ENCODE measurements around the gene LAMA3.
"Not testable (repeated sequence)": the region's sequence is repeated elsewhere in the genome, so short reads cannot be mapped to it uniquely, and the experiment has no call there.

Gene LAMA3

GRCh38 chr18:23710068-23710527, 20.8 kb downstream of the LAMA3 start:
- no peak for DNase-seq

GRCh38 chr18:23710946-23711345, 21.7 kb downstream of the LAMA3 start:
- no peak for DNase-seq

GRCh38 chr18:23711426-23711825, 22.2 kb downstream of the LAMA3 start:
- no peak for DNase-seq

- no peak for DNase-seq
Observed at GRCh38 chr18:23712445-23712844, 23.2 kb downstream of the LAMA3 start.

DNA sequence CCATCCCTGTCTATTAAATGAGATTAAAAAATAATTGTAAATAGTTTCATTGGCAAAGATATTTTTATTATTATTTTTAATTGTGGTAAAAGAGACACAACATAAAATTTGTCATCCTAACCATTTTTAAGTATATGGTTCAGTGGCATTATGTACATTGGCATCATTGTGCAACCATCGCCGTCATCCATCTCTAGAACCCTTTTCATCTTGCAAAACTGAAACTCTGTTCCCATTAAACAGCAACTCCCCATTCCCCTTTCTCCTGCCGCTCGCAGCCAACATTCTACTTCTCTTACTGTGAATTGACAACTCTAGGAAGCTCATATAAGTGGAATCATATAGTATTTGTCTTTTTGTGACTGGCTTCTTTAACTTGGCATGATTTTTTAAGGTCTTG, 25.3 kb downstream of the LAMA3 start:
- no peak for DNase-seq

- not testable (repeated sequence) for DNase-seq
Observed at GRCh38 chr18:23716079-23716478, 26.8 kb downstream of the LAMA3 start.

GRCh38 chr18:23716516-23716915, 27.3 kb downstream of the LAMA3 start:
- no peak for DNase-seq

DNA sequence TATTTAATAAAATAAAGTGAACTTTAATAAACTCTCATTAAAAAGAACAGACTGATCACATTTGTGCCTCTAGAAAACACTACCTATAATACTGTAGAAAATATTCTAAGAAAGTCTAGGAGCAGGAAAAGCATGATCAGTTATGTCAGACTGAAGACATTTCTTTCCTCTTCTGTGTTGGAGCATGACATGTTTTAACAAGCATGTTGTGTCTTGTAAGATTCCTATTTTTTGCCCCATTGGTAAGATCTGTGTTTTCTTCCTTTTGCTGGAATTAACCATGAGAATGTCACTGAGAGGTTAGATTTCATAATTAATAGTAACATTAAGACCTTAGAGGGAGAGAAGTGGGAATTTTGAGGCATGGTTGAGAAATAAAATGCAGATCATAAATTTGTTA, 27.7 kb downstream of the LAMA3 start:
- DNase-seq, result no peak

GRCh38 chr18:23718243-23718720, 29.0 kb downstream of the LAMA3 start:
- no peak for DNase-seq

GRCh38 chr18:23718731-23719130, 29.5 kb downstream of the LAMA3 start:
- no peak for DNase-seq

DNA sequence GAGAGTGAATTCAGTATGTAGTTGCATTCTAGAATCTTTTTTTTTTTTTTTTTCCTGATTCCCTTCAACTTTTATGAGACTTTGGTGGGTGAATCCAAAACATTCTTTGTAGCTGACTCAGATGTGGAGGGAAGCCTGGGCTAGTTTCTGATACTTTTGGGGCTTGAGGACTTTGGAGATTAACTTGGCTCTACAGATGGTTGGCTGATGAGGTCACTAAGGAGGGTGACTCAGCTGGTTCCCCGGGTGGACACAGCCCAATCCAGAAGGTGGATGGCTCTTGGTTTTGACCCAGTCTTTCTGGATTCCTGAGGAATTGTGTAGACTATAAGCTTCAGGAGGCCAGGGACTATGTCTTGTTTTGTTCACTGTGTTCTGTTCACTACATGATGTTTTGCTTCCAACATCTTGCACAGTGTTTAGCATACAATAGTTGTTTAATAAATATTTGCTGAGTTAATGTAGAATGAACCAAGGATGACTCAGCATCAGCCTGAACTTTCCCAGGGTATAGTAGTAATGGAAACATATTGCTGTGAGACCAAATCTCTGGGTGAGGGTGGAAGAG, 30.5 kb downstream of the LAMA3 start:
- no peak for DNase-seq

GRCh38 chr18:23721696-23722480, 32.6 kb downstream of the LAMA3 start:
- DNase-seq, result no peak

GRCh38 chr18:23722646-23723045, 33.4 kb downstream of the LAMA3 start:
- DNase-seq, result no peak

GRCh38 chr18:23723121-23723520, 33.9 kb downstream of the LAMA3 start:
- DNase-seq, result no peak

DNA sequence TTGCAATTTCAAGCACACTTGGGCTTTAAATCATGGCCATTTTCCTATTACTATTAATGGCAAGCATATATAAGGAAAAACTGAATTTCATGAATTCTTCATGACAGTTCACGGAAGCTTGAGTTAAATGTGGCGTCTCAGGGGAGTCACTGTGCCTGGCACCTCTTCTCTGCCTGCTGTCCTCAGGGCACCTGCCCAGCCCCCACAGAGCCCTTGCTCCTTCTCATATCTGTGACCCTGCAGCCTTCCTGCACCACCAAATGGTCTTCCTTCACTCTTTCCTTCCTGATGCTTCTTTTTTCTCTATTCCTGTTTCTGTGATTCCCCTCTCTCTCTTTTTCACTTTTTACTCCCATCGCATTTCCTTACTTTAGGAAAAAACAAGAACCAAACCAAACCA, 35.4 kb downstream of the LAMA3 start:
- DNase-seq, result no peak

GRCh38 chr18:23725351-23725750, 36.1 kb downstream of the LAMA3 start:
- no peak for DNase-seq

GRCh38 chr18:23725827-23726661, 36.8 kb downstream of the LAMA3 start:
- DNase-seq, result no peak

DNA sequence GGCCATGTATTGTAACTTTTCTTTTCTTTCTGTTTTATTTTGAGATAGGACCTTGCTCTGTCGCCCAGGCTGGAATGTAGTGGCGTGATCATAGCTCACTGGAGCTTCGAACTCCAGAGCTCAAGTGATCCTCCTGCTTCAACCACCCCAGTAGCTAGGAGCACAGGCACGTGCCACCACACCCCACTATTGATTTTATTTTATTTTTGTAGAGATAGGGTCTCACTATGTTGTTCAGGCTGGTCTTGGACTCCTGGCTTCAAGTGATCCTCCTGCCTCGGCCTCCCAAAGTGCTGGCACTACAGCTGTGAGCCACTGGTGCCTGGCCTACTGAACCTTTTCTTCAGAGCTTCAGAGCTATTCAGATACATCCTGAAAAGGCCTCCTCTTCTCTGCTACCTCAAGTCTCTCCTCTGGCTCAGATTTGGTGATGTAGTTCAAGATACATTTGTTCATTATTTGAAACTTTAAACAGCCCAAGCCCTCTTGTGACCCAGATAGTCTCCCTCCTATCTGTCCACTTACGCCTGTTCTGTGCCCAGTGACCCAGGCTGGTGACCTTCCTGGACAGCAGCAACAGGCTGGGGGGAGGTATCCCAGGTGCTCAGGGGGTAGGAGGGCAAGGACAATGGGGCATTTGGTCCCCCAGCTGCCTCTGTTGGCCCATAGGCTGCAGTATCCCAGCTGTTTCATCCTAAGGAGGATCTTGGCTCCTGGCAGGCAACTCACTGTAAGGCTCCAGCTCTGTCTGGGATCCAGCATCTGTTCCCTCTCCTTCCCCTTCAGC, 38.6 kb downstream of the LAMA3 start:
- no peak for DNase-seq

DNA sequence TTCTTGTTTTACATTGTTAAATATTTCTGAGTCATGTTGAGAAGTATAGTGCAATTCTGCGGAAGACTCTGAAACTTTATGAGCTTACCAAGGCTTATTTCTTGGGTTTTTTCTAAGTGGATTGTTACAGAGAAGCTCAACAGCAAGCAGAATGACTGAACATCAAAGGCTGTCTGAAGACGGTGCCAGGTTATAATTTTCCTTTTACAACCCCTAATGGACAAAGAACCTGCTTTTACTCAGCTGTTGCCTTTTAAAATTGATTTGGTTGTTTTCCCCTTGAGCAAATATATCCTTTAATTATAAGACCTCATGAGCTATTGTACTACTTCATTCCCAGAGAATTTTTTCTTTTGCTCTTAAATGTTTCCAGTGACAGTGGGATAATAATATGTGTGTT, 41.6 kb downstream of the LAMA3 start:
- DNase-seq, result no peak

- no peak for DNase-seq
Observed at GRCh38 chr18:23731861-23732260, 42.6 kb downstream of the LAMA3 start.

DNA sequence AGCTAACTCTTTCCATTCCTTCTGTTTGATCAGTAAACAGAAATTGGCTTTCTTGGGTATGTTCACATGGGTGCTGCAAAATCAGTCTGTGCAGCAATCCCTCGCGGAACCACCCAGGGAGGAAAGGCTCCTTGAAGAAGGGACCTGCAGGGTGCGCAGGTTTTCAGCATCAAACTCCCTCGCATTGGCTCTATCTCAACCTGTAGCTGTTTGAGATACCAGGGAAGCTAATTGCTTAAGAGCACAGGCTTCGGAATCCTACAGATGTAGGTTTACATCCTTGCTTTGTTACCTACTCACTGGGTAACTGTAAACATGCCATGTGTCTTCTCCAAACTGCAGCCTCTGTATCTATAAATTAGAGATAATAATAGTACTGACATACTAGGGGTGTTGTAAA, 43.2 kb downstream of the LAMA3 start:
- DNase-seq, result no peak

- not testable (repeated sequence) for DNase-seq
Observed at GRCh38 chr18:23733265-23733664, 44.0 kb downstream of the LAMA3 start.

DNA sequence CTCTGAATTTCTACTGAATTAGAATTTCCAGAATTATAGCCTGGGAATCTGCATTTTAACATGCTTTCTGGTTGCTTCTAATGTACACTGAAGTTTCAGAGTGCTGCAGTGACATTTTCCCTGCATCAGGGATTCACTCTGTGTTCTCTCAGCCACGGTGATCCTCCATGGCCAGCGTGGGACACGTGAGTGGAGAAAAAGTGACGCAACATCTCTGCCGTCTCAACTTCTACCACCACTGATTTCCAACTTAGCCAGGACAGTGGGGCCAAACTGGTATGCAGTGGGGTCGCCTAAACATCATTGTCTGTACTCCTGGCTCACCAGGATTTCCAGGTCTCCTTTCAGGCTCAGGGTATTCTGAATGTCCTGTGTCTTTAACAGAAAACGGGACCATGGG, 44.6 kb downstream of the LAMA3 start:
- no peak for DNase-seq
